ENCODE data around the gene IL21R.
A peak's percentile ranks its signal among the peaks of the same experiment; 100 is the strongest.

IL21R gene

DNA sequence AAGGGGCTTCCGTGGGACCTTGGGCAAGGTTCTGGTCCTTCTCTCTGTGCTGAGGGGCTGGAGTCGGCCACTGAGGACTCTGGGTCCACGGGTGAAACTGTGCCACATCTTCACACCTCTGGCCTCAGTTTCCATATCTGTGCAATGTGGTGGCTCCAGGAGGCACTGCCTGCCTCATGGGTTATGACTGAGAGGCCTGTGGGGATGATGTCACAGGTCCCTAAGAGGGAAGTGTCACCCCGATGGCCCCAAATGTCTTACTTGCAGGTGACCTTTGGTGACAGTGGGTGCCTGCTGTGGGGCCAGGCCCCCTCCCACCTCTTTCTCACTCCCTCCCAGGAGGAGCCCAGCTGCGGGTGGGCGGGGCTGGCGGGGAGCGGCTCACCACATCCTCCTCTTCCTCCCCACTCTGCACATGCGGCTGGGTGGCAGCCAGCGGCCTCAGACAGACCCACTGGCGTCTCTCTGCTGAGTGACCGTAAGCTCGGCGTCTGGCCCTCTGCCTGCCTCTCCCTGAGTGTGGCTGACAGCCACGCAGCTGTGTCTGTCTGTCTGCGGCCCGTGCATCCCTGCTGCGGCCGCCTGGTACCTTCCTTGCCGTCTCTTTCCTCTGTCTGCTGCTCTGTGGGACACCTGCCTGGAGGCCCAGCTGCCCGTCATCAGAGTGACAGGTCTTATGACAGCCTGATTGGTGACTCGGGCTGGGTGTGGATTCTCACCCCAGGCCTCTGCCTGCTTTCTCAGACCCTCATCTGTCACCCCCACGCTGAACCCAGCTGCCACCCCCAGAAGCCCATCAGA lies at the start of gene IL21R:
Gene IL21R (plus strand): TSS at position 407 of the 801 bp plus-strand sequence. CDS start 27,898 bp downstream, outside the sequence.
- peak; percentile 92 for DNase-seq

DNA sequence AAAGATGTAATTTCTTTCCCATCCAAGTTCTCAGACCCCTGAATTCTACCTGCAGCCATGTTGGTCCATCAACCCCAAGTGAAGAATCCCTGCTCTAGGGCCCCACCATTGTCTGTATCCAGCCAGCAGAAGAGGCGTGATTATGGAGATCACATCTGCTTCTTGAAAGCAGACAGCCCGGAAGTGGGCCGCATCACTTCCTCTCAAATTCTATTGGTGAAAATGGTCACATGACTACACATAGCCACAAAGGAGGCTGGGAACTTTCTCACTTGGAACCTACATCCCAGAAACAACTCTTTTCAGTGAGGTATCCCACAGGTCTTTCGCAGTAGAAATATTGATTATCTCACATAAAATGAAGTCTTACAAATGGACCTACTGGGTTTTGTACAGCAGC lies 48.1 kb upstream of the IL21R start:
- DNase-seq, result no peak

DNA sequence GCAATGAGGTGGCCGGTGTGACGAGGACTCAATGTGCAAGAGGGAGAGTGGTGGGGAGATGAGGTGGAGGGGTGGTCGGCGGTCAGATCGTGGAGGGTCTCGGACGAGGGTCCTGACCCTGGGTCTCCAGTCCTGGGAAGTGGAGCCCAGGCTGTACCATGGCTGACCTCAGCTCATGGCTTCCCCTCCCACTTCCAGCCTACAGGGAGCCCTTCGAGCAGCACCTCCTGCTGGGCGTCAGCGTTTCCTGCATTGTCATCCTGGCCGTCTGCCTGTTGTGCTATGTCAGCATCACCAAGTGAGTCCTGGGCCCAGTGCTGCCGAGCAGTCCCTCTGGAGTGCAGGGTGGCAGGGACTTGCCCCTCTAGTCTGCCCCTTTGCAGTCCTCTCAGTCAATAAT lies 46.4 kb upstream of the IL21R start:
- peak; percentile 53 for DNase-seq

DNA sequence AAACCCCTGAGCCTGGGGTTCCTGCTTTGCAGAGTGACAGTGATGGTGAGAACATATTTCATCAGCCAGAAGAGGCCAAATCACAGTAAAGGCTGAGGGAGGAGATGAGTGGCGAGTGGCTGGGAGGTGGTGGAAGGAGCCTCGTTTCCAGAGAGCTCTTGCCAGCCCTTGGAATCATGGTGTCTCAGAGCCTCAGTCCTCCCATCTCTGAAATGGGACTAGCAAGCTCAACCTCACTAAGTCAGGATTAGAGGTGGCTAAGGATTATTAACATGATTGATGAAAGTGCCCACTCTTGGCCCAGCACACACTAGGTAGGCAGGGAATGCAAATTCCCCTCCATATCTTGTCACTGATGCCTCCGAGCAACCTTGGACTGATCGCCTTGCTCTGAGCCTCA lies 45.2 kb upstream of the IL21R start:
- no peak for DNase-seq

DNA sequence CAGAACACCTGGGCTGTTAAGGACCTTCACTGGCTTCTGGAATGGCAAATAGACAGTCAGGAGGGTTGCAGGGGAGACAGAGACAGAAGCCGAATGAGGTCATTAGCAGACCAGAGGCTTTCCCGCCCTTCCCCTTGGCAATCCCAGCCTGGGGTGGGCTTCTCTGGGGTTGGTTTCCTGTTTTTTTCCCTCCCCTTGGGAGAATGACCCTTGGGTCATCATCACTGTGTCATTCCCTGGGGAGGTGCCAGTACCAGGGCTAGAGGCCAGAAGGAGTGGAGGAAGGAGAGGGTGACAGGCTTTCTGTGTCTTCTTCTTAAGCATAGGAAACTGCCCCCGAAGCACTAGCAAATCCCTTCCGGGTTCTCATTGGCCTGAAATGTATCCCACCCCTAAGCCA lies 42.9 kb upstream of the IL21R start:
- no peak for DNase-seq

DNA sequence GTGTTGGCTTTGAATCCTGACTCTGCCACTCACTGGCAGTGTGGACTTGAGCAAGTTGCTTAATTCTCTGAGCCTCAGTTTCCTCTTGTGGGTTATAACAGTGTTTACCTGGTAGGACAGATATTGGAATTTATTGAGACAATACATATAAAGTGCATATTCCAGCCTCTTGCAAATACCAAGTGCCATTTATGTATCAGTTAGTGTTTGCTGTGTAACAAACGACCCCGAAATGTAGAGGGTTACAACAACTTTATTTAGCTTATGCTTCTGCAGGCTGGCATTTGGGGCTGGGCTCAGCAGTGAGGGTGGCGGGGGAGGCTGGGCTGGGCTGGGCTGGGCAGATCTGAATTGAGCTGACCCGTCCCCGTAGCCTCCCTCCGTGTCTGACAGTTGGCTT lies 42.4 kb upstream of the IL21R start:
- DNase-seq, result no peak

- no peak for DNase-seq
Observed at GRCh38 chr16:27361987-27362386, 40.0 kb upstream of the IL21R start.

DNA sequence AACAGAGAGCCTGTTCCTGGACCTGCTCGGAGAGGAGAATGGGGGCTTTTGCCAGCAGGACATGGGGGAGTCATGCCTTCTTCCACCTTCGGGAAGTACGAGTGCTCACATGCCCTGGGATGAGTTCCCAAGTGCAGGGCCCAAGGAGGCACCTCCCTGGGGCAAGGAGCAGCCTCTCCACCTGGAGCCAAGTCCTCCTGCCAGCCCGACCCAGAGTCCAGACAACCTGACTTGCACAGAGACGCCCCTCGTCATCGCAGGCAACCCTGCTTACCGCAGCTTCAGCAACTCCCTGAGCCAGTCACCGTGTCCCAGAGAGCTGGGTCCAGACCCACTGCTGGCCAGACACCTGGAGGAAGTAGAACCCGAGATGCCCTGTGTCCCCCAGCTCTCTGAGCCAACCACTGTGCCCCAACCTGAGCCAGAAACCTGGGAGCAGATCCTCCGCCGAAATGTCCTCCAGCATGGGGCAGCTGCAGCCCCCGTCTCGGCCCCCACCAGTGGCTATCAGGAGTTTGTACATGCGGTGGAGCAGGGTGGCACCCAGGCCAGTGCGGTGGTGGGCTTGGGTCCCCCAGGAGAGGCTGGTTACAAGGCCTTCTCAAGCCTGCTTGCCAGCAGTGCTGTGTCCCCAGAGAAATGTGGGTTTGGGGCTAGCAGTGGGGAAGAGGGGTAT lies 39.3 kb upstream of the IL21R start:
- DNase-seq, result no peak

DNA sequence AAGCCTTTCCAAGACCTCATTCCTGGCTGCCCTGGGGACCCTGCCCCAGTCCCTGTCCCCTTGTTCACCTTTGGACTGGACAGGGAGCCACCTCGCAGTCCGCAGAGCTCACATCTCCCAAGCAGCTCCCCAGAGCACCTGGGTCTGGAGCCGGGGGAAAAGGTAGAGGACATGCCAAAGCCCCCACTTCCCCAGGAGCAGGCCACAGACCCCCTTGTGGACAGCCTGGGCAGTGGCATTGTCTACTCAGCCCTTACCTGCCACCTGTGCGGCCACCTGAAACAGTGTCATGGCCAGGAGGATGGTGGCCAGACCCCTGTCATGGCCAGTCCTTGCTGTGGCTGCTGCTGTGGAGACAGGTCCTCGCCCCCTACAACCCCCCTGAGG lies 38.7 kb upstream of the IL21R start:
- DNase-seq, result no peak

GRCh38 chr16:27363797-27364196 lies 38.2 kb upstream of the IL21R start:
- no peak for DNase-seq

DNA sequence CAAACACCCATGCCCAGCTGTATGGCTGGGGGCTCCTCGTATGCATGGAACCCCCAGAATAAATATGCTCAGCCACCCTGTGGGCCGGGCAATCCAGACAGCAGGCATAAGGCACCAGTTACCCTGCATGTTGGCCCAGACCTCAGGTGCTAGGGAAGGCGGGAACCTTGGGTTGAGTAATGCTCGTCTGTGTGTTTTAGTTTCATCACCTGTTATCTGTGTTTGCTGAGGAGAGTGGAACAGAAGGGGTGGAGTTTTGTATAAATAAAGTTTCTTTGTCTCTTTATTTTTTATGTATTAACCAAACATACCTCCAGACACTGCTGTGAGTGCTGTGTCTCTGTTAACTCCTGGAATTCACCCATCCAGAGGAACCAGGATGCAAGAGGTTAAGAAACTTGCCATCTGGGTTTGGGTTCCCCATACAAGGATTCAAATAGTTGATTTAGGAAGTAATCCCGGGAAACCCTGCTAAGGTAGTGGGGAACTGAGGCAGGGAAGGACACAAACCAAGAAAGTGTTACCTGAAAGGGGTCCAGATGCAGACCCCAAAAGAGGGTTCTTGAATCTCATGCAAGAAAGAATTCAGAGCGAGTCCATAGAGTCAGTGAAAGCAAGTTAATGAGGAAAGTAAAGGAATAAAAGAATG lies 37.4 kb upstream of the IL21R start:
- DNase-seq, result no peak

DNA sequence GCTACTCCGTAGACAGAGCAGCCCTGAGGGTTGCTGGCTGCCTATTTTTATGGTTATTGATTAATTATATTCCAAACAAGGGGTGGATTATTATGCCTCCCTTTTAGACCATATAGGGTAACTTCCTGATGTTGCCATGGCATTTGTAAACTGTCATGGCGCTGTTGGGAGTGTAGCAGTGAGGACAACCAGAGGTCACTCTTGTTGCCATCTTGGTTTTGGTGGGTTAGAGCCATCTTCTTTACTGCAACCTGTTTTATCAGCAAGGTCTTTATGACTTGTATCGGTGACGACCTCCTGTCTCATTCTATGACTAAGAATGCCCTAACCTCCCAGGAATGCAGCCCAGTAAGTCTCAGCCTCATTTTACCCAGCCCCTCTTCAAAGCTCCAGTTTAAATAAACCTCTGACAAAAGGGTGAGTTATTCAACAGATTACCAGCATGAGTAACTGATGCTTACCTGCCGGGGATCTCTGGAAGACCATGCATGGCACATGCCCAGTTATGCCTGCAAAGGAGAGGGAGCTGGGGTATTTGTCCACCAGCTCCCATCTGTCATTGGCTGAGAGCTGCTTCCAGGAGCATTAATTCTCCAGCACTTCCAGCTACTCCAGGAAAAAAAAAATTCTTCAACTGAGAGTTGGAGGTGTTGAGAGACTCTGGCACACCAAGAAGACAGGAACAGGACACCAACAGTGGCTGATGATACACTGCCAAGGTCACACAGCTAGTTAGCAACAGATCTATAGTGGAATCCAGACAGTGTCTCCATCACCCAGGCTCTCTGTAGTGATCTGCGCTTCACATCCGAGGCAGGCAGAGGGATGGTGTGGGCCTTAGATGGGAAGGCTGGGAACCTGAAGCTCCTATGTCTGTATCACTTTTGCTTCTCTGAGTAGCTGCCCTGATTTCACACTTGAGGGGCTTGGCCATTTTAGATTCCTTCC lies 36.6 kb upstream of the IL21R start:
- no peak for DNase-seq

DNA sequence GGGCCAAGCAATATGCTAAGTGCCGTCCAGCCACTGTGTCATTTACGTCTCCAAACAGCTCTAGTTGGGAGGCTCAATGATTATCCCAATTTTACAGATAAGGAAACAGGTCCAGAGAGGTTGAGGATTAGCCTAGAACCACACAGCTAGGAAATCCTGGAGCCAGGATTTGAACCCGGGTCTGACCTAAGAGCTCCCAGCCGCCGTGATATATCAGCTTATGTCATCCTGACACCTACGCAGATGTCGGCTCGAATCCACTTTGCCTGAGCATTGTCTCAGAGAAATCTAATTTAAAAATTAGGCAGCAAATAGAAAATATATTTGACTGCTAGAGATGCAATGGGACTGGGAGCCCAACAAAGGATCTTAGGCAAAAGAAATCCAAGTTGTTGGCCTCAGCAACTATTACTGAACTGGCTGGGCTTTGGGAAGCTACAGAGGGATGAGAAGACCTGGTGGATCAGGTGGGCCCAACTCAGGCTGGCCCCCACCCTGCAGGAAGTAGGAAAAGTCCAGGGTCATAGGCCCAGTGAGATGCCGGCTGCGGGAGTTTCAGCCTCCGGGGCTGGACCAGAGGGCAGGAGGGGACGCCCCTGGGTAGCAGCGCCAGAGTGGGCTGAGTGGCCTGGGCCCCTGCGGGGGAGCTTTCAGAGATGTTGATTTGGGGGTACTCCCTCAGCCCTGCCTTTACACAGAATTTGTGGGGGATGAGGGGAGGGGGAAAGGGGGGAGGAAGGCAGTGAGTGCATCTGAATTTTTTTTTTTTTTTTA lies 35.1 kb upstream of the IL21R start:
- no peak for DNase-seq

- DNase-seq, result peak; percentile 93
Observed at GRCh38 chr16:27367461-27368357, 34.3 kb upstream of the IL21R start.

DNA sequence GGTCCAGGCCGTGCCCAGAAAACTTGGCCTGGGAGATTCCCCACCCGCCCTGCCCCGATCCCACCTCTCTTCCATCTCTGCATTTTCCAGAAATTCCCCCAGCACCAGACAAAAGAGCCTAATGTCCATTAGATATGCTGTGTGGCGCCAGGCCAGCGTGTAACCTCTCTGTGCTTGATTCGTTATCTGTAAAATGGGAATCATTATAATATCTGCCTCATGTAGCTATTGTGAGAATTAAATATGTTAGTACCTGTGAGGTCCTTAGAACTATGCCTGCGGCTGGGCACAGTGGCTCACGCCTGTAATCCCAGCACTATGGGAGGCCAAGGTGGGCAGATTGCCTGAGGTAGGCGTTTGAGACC lies 33.6 kb upstream of the IL21R start:
- DNase-seq, result no peak

DNA sequence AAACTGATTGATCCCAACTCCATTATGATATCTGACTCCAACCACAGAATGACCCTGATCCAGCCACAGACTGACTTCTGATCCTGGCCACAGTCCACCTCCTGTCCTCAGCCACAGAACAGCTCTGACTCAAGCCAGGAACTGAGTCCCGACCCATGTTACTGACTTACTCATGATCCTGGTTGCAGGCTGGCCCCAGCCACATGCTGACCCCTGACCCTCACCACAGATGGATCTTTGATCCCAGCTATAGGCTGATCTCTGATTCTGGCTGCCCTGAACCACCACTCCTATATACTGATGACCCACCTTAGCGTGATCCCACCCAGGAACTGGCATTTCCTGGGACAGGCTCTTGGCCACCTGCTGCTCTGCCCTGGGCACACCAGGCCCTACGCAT lies 32.2 kb upstream of the IL21R start:
- no peak for DNase-seq

- DNase-seq, result no peak
Observed at GRCh38 chr16:27370318-27370717, 31.7 kb upstream of the IL21R start.

DNA sequence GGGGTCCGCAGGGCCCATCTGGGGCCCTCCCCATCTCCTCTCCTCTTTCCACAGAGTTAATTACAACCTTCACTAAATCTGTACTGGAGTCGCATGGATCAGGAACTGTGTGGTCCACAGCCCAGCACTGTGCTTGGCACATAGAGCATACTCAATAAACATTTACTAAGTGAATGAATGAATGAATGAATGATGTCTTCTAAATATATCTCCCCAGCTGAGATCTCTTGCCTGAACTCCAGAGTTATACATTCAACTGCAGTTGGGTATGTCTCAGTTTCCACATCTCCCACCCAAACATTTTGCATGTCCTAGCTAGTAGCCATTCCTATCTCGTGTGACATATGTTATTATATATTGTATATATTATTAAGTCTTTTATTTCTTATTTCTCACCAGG lies 28.7 kb upstream of the IL21R start:
- no peak for DNase-seq

GRCh38 chr16:27374221-27374803 lies 27.7 kb upstream of the IL21R start:
- DNase-seq, result no peak

- DNase-seq, result peak; percentile 55
Observed at GRCh38 chr16:27374804-27375425, 27.1 kb upstream of the IL21R start.

Measured in CD4-positive, alpha-beta T cell treated with Interleukin-15 for 1 hour (primary cell).